Cardiac muscle cell (in vitro differentiated cells and primary cell): Measurements from ENCODE around the gene PRKACA. TPM values are rescaled to one million over a fixed set of nuclear protein-coding genes. Genes with fewer than 3 reads are reported as not detected.
A peak's percentile ranks its signal among the peaks of the same experiment; 100 is the strongest.

Experiments used
- DNase-seq, 2 donors: peaks; one replicate each; pipeline versions ENCODE4 v3.0.0 to v3.0.0-alpha.2; 2010 to 2017; ENCODE audit warnings: low read depth in 1 of 2, low spot score in 1 of 2
- H3K27ac ChIP-seq: fragments of 200-600 bp; sonication (generic); 2 replicates; pipeline ENCODE4 v1.5.1; 2016
- H3K27me3 ChIP-seq: fragments of 200-600 bp; sonication (generic); 2 replicates; pipeline ENCODE4 v1.6.0; 2016; ENCODE audit warnings: control low read depth
- H3K36me3 ChIP-seq: fragments of 200-600 bp; sonication (generic); 2 replicates; pipeline ENCODE4 v1.5.1; 2016; ENCODE audit warnings: control low read depth
- H3K4me1 ChIP-seq: fragments of 200-600 bp; sonication (generic); 2 replicates; pipeline ENCODE4 v1.8.1; 2017; ENCODE audit warnings: low read depth, mild to moderate bottlenecking, mixed run types
- H3K4me3 ChIP-seq: fragments of 200-600 bp; sonication (generic); 2 replicates; pipeline ENCODE4 v1.5.1; 2016; ENCODE audit warnings: mild to moderate bottlenecking
- H3K9me3 ChIP-seq: fragments of 200-600 bp; sonication (generic); 2 replicates; pipeline ENCODE4 v1.5.1; 2017; ENCODE audit warnings: low read depth, mild to moderate bottlenecking, control low read depth
- polyA plus RNA-seq: library from polyadenylated mRNA; unstranded; fragments of >200 nt; fragmentation: Nextera tagmentation; extraction: Ambion mirVana; gene quantifications from 2 replicates; pipeline ENCODE4 v1.2.1, GENCODE V29; 2016
- total RNA-seq: library from RNA; depleted of rRNA; stranded (reverse); fragments of >200 nt; gene quantifications from 2 replicates; pipeline ENCODE4 v1.2.3, GENCODE V29; 2016
- TF ChIP-seq, protein P1 (sequence below): IDR thresholded peaks from 2 replicates; pipeline ENCODE4 v1.5.1; 2012; ENCODE audit warnings: low read depth, mild to moderate bottlenecking, low read length

Gene PRKACA
- total and polyA plus RNA-seq, 2 experiments from 2014 or later = 30.6 to 95.2 TPM

DNA sequence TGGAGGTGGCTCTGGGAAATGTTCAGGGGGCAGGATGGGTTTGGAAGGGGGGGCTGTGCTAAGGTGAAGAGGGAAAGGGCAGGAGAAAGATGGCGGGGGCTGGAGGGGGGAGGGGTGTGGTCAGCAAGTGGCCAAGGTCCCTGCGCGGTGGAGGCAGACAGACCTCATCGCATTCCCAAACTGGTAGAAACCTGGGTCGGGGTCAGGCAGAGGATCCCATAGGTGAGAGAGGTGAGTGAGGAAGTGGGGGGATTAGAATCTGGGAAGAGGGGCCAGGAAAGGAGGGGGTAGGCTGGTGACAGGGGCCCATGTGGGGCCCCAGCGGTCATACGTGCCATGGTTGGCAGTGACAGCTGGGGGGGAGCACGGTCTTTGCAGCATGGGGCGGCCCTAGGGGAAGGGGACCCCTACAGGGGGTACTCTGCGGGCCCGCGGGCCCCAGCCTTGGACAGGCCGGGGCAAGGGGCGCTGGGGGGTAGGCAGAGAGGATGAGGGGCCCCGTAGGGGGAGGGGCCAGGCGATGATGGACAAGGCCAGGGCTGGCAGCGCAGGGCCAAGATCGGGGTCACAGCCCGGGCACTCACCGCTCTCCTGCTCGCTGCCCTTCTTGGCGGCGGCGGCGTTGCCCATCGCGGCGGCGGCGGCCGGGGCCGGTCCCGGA lies 514 bp downstream of the PRKACA start:
- no peaks in the 10 kb centered on the region for H3K9me3 ChIP-seq
- TF ChIP-seq, protein P1, sequence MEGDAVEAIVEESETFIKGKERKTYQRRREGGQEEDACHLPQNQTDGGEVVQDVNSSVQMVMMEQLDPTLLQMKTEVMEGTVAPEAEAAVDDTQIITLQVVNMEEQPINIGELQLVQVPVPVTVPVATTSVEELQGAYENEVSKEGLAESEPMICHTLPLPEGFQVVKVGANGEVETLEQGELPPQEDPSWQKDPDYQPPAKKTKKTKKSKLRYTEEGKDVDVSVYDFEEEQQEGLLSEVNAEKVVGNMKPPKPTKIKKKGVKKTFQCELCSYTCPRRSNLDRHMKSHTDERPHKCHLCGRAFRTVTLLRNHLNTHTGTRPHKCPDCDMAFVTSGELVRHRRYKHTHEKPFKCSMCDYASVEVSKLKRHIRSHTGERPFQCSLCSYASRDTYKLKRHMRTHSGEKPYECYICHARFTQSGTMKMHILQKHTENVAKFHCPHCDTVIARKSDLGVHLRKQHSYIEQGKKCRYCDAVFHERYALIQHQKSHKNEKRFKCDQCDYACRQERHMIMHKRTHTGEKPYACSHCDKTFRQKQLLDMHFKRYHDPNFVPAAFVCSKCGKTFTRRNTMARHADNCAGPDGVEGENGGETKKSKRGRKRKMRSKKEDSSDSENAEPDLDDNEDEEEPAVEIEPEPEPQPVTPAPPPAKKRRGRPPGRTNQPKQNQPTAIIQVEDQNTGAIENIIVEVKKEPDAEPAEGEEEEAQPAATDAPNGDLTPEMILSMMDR = no peak
- no peaks in the 10 kb centered on the region for H3K27me3 ChIP-seq
- no peak for DNase-seq
- peaks cover 48% of the 10 kb centered on the region for H3K4me1 ChIP-seq
- peak overlapping the region; percentile 75 for H3K27ac ChIP-seq
- no peaks in the 10 kb centered on the region for H3K36me3 ChIP-seq
- H3K4me3 ChIP-seq = peak overlapping the region; percentile 85

DNA sequence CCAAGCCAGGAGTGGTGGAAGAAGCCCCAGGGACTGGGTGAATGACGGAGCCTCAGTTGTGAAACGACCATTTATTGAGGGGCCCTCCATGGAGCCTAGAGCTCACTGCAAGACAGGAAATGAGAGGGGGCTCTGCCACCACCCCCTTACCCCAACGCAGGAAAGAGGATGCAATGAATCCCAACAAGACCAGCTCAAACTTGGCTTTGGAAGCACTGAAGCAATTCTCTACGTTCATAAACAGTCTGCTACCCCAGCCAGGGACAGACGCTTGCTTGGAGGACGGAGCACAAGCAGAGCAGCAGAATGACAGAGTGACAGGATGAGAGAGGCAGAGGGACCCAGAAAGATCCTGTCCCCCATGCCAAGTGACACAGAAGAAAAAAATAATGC lies 1.0 kb downstream of the PRKACA start:
- TF ChIP-seq, protein P1 = no peak
- H3K4me1 ChIP-seq = peaks cover 48% of the 10 kb centered on the region
- H3K9me3 ChIP-seq = no peaks in the 10 kb centered on the region
- H3K36me3 ChIP-seq = no peaks in the 10 kb centered on the region
- peak overlapping the region; percentile 75 for H3K27ac ChIP-seq
- peak overlapping the region; percentile 85 for H3K4me3 ChIP-seq
- DNase-seq = no peak
- H3K27me3 ChIP-seq = no peaks in the 10 kb centered on the region

DNA sequence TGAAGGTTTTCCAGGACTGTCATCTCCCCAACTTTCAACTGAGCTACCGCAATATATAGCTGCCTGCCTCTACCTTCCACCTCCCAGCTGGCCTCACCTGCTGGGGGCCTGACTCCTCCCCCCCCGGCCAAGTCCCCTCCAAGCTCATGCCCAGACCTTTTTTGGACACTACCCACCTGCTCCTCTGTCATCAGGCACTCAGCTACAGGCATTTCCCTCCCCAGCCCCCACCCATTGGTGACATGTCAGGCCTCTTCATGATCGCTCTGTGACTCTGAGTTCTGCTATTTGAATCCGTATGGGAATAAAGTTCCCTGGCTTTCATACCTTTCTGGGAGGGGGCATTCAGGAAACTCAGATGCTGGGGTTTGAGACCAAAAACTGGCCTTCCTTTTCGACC lies 1.8 kb downstream of the PRKACA start:
- H3K4me1 ChIP-seq = peaks cover 48% of the 10 kb centered on the region
- H3K27me3 ChIP-seq = no peaks in the 10 kb centered on the region
- no peaks in the 10 kb centered on the region for H3K36me3 ChIP-seq
- H3K9me3 ChIP-seq = no peaks in the 10 kb centered on the region
- H3K27ac ChIP-seq = peak overlapping the region; percentile 75
- peak overlapping the region; percentile 85 for H3K4me3 ChIP-seq
- TF ChIP-seq, protein P1 = no peak
- DNase-seq = no peak

DNA sequence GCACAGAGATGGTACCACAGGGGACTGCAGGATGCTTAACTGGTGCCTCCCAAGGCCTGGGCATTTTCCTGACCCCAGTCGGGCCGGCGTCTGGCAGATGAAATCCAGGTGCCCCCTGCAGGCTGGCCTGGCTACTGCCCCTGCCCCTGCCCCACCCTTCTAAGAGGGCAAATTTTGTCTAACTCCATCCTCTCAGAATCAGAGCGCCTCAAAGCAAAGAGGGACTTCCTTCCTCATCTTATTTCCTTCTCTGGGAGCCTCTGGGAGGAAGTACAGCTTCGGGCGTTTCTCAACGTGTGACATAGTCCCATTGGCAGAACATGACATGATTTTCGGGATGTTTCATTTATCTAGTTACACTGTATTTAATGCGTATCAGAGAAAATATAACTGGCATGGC lies 2.7 kb downstream of the PRKACA start:
- Histone ChIP-seq H3K4me3 (no peak overlapping the region), H3K4me1 (peaks cover 46% of the 10 kb centered on the region), H3K27ac (no peak overlapping the region), H3K27me3 (no peaks in the 10 kb centered on the region), H3K36me3 (no peaks in the 10 kb centered on the region), H3K9me3 (no peaks in the 10 kb centered on the region)
- TF ChIP-seq, protein P1 = peak; percentile 52
- DNase-seq = peak; percentile 39 to 44

DNA sequence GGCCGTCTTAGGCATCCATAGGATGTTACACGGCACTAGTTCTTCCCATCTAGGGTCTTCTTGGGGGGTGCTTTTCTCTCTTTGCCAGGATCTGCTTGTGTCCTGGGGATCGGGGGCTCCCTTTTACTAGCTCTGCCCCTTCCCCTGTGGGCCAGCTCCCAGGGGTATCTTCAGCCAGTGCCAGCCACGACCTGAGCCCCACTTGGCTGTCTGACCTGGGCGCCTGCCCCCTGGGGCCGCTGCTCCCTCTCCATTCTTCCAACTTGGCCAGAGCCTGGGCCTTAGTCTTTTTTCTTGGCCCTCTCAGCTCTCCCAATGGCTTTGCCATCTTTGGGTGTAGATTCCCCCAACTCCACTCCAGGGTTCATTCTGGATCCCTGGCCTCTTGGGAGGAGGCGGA lies 3.1 kb downstream of the PRKACA start:
- Histone ChIP-seq H3K27ac (no peak overlapping the region), H3K9me3 (no peaks in the 10 kb centered on the region), H3K27me3 (no peaks in the 10 kb centered on the region), H3K4me1 (peaks cover 42% of the 10 kb centered on the region), H3K4me3 (no peak overlapping the region), H3K36me3 (no peaks in the 10 kb centered on the region)
- DNase-seq = no peak
- TF ChIP-seq, protein P1 = no peak
